Subcutaneous adipose tissue (tissue), 4 donors: Measurements from ENCODE around the gene CSTF2T. TPM values are rescaled to one million over a fixed set of nuclear protein-coding genes. Genes with fewer than 3 reads are reported as not detected.

Source experiments
- total RNA-seq, 4 donors: library from RNA; depleted of rRNA; stranded (reverse); fragments of >200 nt; gene quantifications; one replicate each; pipeline ENCODE4 v1.1.0, GENCODE V29; 2016
- TF ChIP-seq, protein P1 (sequence below): fragments of 450-650 bp; IDR thresholded peaks from one replicate; pipeline ENCODE4 v1.5.1; 2016; ENCODE audit warnings: low read depth, mild to moderate bottlenecking, control low read depth, antibody characterized with exemption, moderate library complexity

Gene CSTF2T, protein sequence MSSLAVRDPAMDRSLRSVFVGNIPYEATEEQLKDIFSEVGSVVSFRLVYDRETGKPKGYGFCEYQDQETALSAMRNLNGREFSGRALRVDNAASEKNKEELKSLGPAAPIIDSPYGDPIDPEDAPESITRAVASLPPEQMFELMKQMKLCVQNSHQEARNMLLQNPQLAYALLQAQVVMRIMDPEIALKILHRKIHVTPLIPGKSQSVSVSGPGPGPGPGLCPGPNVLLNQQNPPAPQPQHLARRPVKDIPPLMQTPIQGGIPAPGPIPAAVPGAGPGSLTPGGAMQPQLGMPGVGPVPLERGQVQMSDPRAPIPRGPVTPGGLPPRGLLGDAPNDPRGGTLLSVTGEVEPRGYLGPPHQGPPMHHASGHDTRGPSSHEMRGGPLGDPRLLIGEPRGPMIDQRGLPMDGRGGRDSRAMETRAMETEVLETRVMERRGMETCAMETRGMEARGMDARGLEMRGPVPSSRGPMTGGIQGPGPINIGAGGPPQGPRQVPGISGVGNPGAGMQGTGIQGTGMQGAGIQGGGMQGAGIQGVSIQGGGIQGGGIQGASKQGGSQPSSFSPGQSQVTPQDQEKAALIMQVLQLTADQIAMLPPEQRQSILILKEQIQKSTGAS
- total RNA-seq: 10 to 100 TPM; 17.0 to 22.2 (median 20.4) TPM

DNA sequence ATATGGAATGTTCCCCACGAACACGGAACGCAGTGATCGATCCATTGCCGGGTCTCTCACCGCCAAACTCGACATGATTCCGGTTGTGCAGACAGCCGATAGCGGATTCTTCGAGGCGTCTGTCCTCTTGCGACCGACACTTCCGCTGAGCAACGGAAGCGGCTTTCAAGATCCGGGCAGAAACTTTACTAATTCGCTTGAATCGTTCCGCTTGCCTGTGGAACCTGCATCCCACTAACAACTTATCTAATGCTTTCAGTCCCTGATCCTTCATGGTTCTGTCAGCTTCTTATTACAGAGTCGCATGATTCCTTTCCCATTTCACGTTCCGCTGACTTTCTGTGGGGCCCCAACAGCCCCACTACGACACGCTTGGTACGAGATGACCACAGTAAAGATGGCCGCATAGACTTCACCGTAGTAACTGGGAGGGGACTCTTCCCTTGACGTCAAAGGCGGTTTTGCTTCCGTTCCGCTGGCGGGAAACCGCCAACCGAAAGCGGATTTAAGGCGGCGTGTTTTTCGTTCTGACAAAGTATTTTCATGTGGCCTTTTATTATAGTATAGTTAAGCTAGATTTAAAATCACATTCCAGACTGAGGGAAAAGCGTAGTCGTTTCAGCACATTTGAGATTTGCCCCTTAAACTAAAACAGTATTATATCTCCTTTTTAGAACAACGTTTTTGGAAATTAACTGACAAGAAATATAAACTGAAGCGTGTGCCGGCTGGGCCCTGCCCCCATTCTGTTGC lies at the start of gene CSTF2T:
Gene CSTF2T (minus strand): TSS at position 121 of the 753 bp plus-strand sequence. CDS start 46 bp downstream, at position 75.
- TF ChIP-seq, protein P1, sequence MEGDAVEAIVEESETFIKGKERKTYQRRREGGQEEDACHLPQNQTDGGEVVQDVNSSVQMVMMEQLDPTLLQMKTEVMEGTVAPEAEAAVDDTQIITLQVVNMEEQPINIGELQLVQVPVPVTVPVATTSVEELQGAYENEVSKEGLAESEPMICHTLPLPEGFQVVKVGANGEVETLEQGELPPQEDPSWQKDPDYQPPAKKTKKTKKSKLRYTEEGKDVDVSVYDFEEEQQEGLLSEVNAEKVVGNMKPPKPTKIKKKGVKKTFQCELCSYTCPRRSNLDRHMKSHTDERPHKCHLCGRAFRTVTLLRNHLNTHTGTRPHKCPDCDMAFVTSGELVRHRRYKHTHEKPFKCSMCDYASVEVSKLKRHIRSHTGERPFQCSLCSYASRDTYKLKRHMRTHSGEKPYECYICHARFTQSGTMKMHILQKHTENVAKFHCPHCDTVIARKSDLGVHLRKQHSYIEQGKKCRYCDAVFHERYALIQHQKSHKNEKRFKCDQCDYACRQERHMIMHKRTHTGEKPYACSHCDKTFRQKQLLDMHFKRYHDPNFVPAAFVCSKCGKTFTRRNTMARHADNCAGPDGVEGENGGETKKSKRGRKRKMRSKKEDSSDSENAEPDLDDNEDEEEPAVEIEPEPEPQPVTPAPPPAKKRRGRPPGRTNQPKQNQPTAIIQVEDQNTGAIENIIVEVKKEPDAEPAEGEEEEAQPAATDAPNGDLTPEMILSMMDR: no peak

DNA sequence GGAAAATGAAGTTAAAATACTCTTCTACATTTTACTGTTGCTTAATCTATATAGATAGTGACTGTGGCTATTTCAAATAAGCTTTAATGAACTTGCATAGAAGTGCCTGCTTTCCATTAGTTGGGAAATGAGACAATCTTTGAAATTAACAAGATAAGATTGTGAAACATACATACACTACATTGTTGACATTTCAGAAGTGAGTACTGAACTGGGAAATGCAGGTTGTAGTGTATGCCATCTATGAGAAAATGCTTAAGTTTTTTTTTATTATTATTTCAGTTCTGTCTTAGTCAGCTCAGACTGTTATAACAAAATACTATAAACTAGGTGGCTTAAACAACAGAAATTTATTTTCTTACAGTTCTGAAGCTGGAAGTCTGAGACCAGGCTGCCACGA lies 49.6 kb upstream of the CSTF2T start:
- TF ChIP-seq, protein P1: no peak

DNA sequence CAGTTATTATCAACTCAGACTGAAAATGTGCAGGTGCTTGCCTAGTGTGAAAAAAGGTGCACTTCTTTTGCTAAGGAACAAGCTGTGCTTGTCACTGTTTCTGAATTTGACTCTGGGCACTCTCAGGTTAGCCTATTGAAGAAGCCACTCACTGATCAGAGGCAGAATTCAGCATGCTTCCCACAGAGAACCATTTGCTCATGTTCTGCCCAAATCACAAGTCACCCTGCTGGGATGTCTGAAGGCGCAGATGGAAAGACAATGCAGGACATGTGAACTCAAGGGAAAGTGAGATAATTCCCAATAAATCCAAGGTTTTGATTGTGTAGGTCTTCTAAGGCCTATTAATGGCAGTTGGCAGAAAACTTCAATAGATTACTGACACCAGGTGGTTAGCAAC lies 47.8 kb upstream of the CSTF2T start:
- TF ChIP-seq, protein P1: no peak

DNA sequence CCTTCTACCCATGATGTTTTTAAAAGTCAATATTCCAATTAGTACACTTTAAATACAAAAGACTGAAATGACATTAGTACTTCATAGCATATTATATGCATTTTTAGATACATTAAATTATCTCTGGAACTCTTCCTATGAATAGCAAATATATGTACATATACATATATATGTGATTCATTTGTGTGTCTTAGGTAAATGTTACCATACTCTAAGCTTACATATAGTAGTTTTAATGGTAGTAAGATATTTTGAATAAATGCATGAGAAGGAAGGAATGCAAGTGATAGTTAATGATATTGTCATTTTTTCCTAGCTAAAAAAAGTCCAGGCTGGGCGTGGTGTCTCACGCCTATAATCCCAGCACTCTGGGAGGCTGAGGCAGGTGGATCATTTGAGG lies 46.0 kb upstream of the CSTF2T start:
- TF ChIP-seq, protein P1: no peak

DNA sequence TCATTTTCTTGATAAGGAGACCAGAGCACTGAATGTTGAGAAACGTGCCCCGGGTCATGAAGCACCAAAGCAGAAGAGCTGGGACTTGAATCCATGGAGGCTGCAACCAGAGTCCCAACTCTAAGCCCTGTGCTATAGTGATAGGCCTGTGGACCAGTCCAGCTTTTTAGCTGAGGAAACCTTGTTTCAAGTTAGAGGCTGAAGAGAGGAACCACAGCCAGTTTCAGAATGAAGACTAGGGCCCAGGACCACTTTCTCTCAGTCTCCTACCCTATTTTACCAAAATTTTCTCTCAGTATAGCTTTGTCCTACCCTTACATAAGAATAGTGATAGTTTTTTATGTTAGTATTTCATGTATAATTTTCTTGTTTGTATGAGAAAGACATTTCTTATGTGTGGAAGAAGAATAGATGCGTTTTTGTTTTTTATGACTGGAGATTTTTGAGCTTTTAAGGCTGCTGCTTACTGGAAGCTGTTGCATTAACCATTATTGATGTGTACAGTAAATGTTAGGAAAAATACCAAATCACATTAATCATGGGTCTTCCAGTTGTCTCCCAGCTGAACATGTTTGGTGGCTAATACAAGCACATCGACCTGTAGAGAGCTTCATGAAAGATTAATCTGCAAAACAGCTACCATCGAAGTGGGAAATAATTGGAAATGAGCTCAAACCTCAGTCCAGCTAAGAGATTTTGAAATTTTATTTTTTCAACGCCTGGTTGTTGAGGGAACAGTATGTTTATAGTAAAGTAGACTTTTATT lies 45.0 kb upstream of the CSTF2T start:
- TF ChIP-seq, protein P1: no peak

DNA sequence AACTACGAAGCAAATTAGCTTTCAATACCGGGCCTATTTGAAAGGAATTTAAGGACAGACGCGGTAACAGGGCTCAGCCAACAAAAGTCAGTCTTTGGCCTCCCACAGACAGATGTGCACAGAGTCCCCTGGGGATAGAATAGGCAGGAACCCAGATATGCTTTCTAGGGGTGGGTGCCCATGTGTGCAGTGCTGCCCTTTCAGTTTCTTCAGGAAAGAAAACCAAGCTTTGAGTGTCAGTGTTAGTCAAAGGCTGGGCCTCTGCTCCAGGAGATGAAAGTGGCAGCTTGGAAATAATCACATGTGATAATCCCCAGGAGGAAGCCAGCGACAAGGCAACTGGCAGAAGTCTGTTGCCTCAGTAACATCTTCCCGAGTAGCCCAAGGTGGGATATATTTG lies 43.8 kb upstream of the CSTF2T start:
- TF ChIP-seq, protein P1: no peak
